GM19438 (cell line): ENCODE results near the gene AIMP1.
A peak's percentile ranks its signal among the peaks of the same experiment; 100 is the strongest.

Source experiments
- ATAC-seq: cut with Tn5 transposase; IDR thresholded peaks from one replicate; pipeline ENCODE4 v1.9.1; 2021; ENCODE audit warnings: low read depth; ENCODE audit not compliant: unreplicated experiment

Gene AIMP1

GRCh38 chr4:106315968-106316772 lies at the start of gene AIMP1, which contains the start of gene TBCK:
Gene AIMP1, plus strand, starts transcription at chr4:106316550. Its CDS starts 8,460 bp downstream, at chr4:106325010.
Gene TBCK, minus strand, starts transcription at chr4:106316209. Its CDS starts 7,249 bp downstream, at chr4:106308960.
- peak; percentile 82 for ATAC-seq

DNA sequence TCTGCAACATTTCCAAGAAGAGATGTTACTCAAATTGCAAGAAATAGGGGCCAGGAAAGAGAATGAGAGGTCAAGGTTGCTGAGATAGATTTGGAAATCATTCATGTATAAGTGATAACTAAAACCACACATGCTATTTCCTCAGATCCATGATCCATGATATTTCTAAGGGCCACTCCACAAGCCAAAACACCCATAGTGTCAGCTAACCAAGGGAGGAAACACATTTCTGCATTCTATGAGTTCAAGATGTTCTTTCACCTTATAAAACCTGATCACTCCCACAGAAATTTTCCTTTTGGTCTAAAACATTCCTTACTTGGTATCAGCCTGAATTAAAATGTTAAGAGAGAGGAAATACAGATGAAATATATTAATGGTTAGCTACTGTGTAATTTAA lies 47.6 kb upstream of the AIMP1 start:
- ATAC-seq, result no peak

DNA sequence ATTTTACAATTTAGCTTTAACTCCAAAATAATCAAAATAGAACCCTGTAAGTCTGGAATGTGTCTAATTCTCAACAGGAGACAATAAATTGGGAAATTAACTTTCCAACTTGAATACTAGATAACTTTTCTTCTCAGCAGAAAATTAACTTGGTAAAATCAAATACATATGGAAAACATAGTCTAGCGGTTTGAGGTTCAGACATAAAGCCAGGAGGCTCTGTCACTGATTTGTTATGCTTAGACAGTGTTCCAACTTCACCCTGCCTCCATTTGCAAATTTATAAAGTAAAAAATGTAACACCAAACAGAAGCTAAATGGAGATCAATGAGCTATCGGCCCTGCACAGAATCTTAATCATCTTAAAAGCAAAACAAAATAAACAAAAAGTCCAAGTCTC lies 46.6 kb upstream of the AIMP1 start:
- no peak for ATAC-seq

DNA sequence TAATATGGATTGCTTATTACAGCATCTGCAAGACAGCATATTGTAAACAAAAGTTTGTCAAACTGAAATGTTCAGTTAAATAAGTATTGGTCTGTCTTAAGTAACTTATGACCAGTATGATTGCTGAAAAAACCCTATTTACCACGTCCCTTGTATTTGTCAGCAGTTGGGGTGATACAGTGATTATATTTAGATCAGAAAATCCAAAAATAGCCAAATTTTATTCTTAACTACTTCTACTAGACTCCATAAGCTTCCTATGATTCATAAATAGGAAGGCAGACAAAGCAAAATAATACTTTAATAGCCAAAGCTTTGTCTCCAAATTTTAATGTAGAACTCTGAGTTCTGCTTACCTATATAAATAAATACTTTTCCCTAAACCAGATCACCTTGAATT lies 45.6 kb upstream of the AIMP1 start:
- no peak for ATAC-seq

GRCh38 chr4:106273831-106274230 lies 42.5 kb upstream of the AIMP1 start:
- no peak for ATAC-seq

- ATAC-seq, result no peak
Measured at GRCh38 chr4:106277140-106277675, 39.1 kb upstream of the AIMP1 start.

DNA sequence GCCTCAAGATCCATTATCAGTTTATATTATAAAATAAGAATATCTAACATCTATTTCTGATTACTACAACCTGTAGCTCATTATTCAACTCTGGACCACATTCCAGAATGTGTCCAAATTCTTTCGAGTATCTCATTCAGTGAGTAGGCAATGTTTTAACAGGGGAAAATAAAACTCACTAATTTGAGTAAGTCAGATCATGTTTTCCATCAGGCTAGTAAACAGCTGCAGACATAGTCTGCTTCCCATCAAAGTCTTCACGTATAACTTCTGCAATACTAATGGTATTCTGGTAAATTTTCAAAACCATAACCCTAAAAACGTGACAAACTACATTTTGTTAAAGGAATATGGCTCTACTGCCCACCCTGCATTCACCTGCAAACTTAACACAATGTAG lies 32.1 kb upstream of the AIMP1 start:
- no peak for ATAC-seq

- ATAC-seq, result no peak
Measured at GRCh38 chr4:106286611-106287010, 29.7 kb upstream of the AIMP1 start.

DNA sequence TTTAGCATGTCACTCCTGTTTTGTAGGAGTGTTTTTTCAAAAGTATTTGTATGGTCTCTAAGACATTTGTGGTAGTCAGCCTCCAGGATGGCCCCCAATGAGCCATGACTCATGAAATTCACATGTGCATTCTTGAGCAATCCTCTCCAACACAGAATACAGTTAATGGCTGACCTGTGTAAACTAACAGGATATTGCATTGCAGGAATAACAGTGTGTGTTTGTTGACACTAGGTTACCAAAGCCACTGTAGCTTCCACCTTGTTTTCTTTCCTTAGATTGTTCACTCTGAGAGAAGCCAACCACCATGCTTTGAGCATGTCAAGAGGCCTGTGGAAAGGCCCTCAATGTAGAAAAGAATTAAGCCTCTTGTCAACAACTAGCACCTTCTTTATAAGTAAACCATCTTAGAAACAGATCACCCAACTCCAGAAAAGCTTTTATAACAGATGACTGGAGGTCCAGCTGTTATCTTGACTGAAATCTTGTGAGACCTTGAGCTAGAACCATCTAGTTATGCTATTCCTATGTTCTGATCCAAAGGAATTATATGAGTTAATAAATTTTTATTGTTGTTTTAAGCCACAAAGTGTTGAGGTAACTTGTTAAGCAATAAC lies 28.9 kb upstream of the AIMP1 start:
- no peak for ATAC-seq

GRCh38 chr4:106289737-106290136 lies 26.6 kb upstream of the AIMP1 start:
- no peak for ATAC-seq

GRCh38 chr4:106291678-106292077 lies 24.7 kb upstream of the AIMP1 start:
- ATAC-seq, result no peak

GRCh38 chr4:106294062-106294461 lies 22.3 kb upstream of the AIMP1 start:
- no peak for ATAC-seq

DNA sequence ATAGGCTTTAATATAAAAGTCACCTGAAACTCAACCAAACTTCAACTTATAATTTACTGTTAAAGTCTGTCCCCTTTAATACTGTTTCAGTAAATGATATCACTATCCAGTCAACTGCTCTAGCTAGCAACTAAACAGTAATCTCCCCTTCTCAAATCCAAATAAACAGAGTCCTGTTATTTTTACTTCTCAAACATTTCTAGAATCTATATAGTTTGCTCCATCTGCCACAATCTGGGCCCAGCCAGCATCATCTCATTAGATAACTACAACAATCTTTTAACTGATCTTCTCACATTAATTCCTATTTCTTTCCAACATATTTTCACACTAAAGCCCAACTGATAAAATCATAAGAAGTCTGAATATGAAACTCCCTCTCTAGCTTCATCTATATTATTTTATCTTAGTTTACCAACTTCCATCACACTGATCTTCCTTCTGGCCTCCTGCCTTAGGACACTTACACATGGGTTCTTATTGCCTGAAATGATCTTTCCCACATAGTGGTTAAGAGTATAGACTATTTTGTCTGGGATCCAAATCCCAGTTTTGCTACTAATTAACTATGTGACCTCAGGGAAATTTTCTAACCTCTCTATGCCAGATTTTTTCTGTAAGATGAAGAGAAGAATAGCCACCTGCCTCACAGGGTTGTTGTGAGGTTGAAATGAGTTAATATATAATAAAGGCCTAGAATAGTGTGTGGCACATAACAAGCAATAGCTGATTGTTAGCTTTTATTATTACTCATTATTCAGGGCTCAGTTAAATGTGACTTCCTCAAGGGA lies 18.9 kb upstream of the AIMP1 start:
- ATAC-seq, result no peak

- no peak for ATAC-seq
Measured at GRCh38 chr4:106299977-106300376, 16.4 kb upstream of the AIMP1 start.

GRCh38 chr4:106301393-106302061 lies 14.8 kb upstream of the AIMP1 start:
- ATAC-seq, result no peak

DNA sequence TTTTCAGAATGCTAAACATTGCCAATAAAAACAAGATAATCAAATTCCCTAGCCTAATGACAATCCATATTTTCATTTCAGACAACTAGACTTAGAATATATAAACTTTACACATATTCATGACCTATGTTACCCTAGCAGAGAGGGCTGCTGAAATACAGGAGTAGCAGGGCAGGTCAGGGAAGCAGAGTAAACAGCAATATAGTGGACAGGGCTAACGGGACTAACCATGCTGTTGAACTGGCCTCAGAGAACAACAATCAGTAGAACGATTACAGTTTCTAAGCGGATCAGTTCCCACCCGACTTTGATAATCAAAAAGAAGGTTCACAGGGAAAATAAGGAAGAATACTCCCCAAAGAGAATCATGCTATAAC lies 14.3 kb upstream of the AIMP1 start:
- no peak for ATAC-seq

GRCh38 chr4:106303548-106304281 lies 12.6 kb upstream of the AIMP1 start:
- no peak for ATAC-seq

DNA sequence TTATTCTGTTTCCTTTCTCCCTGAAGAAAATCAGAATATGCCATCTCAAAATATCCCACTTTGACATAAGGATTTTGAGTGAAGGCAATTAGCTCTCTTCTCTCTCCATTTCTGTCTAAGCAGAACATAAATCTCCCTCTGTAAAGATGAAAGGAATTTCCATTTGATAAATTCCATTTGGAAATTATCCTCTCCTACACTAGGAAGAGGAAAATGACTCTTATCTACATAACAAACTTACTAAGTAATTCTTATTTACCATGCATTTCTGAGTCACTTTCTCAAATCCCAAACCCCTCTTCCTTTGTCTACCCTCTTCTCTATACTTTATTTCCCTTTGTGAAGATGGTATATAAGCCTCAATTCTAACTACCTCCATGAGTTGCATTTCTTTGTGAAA lies 11.7 kb upstream of the AIMP1 start:
- no peak for ATAC-seq

DNA sequence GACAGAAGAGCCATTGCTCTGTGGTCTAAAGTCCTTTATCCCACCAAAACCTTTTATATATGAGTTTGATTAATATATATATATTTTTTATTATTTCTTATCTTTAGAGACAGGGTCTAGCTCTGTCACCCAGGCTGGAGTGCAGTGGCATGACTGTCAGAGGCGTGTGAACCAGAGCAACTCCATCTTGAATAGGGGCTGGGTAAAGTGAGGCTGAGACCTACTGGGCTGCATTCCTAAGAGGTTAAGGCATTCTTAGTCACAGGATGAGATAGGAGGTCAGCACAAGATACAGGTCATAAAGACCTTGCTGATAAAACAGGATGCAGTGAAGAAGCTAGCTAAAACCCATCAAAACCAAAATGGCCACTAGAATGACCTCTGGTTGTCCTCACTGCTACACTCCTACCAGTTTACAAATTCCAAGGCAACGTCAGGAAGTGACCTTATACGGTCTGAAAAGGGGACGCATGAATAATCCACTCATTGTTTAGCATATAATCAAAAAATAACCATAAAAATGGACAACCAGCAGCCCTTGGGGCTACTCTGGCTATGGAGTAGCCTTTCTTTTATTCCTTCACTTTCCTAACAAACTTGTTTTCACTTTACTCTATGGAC lies 10.8 kb upstream of the AIMP1 start:
- no peak for ATAC-seq
